Neural progenitor cell (in vitro differentiated cells): ENCODE measurements around the gene SLC25A44.

Source experiments
- EZH2 ChIP-seq: fragments of 200-600 bp; sonication (generic); IDR thresholded peaks from 2 replicates; pipeline ENCODE4 v1.6.1; 2017; ENCODE audit warnings: antibody characterized with exemption, mild to moderate bottlenecking, moderate library complexity
- EZH2phosphoT487 ChIP-seq: fragments of 200-600 bp; sonication (generic); IDR thresholded peaks from 2 replicates; pipeline ENCODE4 v1.6.1; 2017; ENCODE audit warnings: antibody characterized with exemption
- TF ChIP-seq, protein P1 (sequence below): fragments of 200-600 bp; sonication (generic); IDR thresholded peaks from 2 replicates; pipeline ENCODE4 v1.5.1; 2017; ENCODE audit warnings: antibody characterized with exemption, mild to moderate bottlenecking

DNA sequence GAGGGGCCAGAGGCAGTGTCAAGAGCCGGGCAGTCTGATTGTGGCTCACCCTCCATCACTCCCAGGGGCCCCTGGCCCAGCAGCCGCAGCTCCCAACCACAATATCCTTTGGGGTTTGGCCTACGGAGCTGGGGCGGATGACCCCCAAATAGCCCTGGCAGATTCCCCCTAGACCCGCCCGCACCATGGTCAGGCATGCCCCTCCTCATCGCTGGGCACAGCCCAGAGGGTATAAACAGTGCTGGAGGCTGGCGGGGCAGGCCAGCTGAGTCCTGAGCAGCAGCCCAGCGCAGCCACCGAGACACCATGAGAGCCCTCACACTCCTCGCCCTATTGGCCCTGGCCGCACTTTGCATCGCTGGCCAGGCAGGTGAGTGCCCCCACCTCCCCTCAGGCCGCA is 48.0 kb downstream of the SLC25A44 start, which contains the start of gene BGLAP:
- TF ChIP-seq EZH2 = no peak
- TF ChIP-seq, protein P1, sequence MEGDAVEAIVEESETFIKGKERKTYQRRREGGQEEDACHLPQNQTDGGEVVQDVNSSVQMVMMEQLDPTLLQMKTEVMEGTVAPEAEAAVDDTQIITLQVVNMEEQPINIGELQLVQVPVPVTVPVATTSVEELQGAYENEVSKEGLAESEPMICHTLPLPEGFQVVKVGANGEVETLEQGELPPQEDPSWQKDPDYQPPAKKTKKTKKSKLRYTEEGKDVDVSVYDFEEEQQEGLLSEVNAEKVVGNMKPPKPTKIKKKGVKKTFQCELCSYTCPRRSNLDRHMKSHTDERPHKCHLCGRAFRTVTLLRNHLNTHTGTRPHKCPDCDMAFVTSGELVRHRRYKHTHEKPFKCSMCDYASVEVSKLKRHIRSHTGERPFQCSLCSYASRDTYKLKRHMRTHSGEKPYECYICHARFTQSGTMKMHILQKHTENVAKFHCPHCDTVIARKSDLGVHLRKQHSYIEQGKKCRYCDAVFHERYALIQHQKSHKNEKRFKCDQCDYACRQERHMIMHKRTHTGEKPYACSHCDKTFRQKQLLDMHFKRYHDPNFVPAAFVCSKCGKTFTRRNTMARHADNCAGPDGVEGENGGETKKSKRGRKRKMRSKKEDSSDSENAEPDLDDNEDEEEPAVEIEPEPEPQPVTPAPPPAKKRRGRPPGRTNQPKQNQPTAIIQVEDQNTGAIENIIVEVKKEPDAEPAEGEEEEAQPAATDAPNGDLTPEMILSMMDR = no peak
- TF ChIP-seq EZH2phosphoT487 = no peak
